ENCODE data around the gene UHMK1.
"Not testable (repeated sequence)": the region's sequence is repeated elsewhere in the genome, so short reads cannot be mapped to it uniquely, and the experiment has no call there.

Gene UHMK1

GRCh38 chr1:162566870-162567269 is 69.3 kb downstream of the UHMK1 start:
- no peak for DNase-seq (ENCODE audit: low spot score)

GRCh38 chr1:162568802-162569201 is 71.2 kb downstream of the UHMK1 start:
- DNase-seq (ENCODE audit: low spot score), result no peak

GRCh38 chr1:162570718-162571117 is 73.1 kb downstream of the UHMK1 start:
- no peak for DNase-seq (ENCODE audit: low spot score)

- not testable (repeated sequence) for DNase-seq (ENCODE audit: low spot score)
These were observed 73.5 kb downstream of the UHMK1 start for GRCh38 chr1:162571121-162571520.

- DNase-seq (ENCODE audit: low spot score), result no peak
These were observed 74.1 kb downstream of the UHMK1 start for GRCh38 chr1:162571696-162572095.

GRCh38 chr1:162573136-162573535 is 75.5 kb downstream of the UHMK1 start:
- no peak for DNase-seq (ENCODE audit: low spot score)

- DNase-seq (ENCODE audit: low spot score), result no peak
These were observed 80.6 kb downstream of the UHMK1 start for GRCh38 chr1:162578071-162578700.

GRCh38 chr1:162578936-162579335 is 81.3 kb downstream of the UHMK1 start:
- DNase-seq (ENCODE audit: low spot score), result no peak

Measured in AG20443 (cell line).